ENCODE measurements around the gene CDK12.

DNA sequence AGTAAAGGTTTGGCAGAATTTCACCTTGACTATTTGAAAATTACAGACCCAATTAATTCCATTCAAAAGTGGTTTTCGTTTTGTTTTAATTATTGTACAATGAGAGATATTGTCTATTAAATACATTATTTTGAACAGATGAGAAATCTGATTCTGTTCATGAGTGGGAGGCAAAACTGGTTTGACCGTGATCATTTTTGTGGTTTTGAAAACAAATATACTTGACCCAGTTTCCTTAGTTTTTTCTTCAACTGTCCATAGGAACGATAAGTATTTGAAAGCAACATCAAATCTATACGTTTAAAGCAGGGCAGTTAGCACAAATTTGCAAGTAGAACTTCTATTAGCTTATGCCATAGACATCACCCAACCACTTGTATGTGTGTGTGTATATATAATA, 72.6 kb downstream of the CDK12 start:
- TF ChIP-seq JUND (IDR thresholded peaks at IDR 0.05) (no peak), SP1 (IDR thresholded peaks at IDR 0.05; ENCODE audit: low read depth) (no peak), TCF7L2 (IDR thresholded peaks at IDR 0.05; ENCODE audit: borderline replicate concordance, extremely low read depth, insufficient read depth, insufficient read length) (no peak), RAD21 (IDR thresholded peaks at IDR 0.05; ENCODE audit: low read depth) (no peak), EZH2 (IDR thresholded peaks at IDR 0.05) (no peak), POLR2AphosphoS5 (IDR thresholded peaks at IDR 0.05; ENCODE audit: low read depth, low read length) (no peak), SRF (IDR thresholded peaks at IDR 0.05; ENCODE audit: low read depth) (no peak), ELF1 (IDR thresholded peaks at IDR 0.05; ENCODE audit: borderline replicate concordance, low read depth) (no peak)
- TF ChIP-seq, protein P1, sequence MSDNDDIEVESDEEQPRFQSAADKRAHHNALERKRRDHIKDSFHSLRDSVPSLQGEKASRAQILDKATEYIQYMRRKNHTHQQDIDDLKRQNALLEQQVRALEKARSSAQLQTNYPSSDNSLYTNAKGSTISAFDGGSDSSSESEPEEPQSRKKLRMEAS (IDR thresholded peaks at IDR 0.05) = no peak
- TF ChIP-seq, protein P2, sequence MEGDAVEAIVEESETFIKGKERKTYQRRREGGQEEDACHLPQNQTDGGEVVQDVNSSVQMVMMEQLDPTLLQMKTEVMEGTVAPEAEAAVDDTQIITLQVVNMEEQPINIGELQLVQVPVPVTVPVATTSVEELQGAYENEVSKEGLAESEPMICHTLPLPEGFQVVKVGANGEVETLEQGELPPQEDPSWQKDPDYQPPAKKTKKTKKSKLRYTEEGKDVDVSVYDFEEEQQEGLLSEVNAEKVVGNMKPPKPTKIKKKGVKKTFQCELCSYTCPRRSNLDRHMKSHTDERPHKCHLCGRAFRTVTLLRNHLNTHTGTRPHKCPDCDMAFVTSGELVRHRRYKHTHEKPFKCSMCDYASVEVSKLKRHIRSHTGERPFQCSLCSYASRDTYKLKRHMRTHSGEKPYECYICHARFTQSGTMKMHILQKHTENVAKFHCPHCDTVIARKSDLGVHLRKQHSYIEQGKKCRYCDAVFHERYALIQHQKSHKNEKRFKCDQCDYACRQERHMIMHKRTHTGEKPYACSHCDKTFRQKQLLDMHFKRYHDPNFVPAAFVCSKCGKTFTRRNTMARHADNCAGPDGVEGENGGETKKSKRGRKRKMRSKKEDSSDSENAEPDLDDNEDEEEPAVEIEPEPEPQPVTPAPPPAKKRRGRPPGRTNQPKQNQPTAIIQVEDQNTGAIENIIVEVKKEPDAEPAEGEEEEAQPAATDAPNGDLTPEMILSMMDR (IDR thresholded peaks at IDR 0.05 in 2 of 3, conservative IDR thresholded peaks at IDR 0.05 in 1 of 3; ENCODE audit: borderline replicate concordance in 1 of 3, insufficient read depth in 1 of 3, low read depth in 2 of 3, low read length in 2 of 3) = no peak
- TF ChIP-seq, protein P3, sequence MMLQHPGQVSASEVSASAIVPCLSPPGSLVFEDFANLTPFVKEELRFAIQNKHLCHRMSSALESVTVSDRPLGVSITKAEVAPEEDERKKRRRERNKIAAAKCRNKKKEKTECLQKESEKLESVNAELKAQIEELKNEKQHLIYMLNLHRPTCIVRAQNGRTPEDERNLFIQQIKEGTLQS (IDR thresholded peaks at IDR 0.05) = no peak
